K562 (cell line): ENCODE measurements around the gene GXYLT2. TPM values are rescaled to one million over a fixed set of nuclear protein-coding genes. Genes with fewer than 3 reads are reported as not detected.

Experiments used
- BMI1 ChIP-seq: fragments of 150-350 bp; IDR thresholded peaks from 2 replicates; pipeline ENCODE4 v1.6.1; 2014; ENCODE audit warnings: low read length
- GTF2A2 ChIP-seq: IDR thresholded peaks from 2 replicates; pipeline ENCODE4 v1.6.1; 2016; ENCODE audit warnings: mild to moderate bottlenecking, missing genetic modification characterization, missing compliant biosample characterization
- IFI16 ChIP-seq: fragments of 250-450 bp; sonication (Bioruptor Pico); IDR thresholded peaks from 2 replicates; pipeline ENCODE4 v2.1.2; 2022; ENCODE audit warnings: mild to moderate bottlenecking, inconsistent platforms
- IRF2 ChIP-seq: sonication (generic); formaldehyde crosslinking; IDR thresholded peaks from 2 replicates; pipeline ENCODE4 v1.8.1; 2022; ENCODE audit warnings: mild to moderate bottlenecking, missing genetic modification reagents
- JUN ChIP-seq, 2 experiments: sonication (generic) in 1 of 2; formaldehyde crosslinking in 1 of 2; IDR thresholded peaks; 2 replicates each; pipeline versions ENCODE4 v1.6.1 to v1.8.0; 2012 to 2022; ENCODE audit warnings: borderline replicate concordance in 2 of 2, mild to moderate bottlenecking in 2 of 2, improper control_type of control experiment in 1 of 2, low read depth in 1 of 2, low read length in 1 of 2, missing genetic modification reagents in 1 of 2
- MAFK ChIP-seq: IDR thresholded peaks from 2 replicates; pipeline ENCODE4 v1.6.1; 2011; ENCODE audit warnings: low read length, improper control_type of control experiment
- NR2C2 ChIP-seq, 2 experiments: fragments of 200-800 bp in 1 of 2; sonication (Bioruptor generic) in 1 of 2; sonication (generic) in 1 of 2; formaldehyde crosslinking in 1 of 2; IDR thresholded peaks; 2 replicates each; pipeline versions ENCODE4 v1.6.1 to v1.8.0; 2016 to 2022; ENCODE audit warnings: mild to moderate bottlenecking in 1 of 2, missing compliant biosample characterization in 1 of 2, missing genetic modification characterization in 1 of 2, missing genetic modification reagents in 1 of 2
- RBBP5 ChIP-seq: fragments of 200-600 bp; sonication (generic); IDR thresholded peaks from 2 replicates; pipeline ENCODE4 v1.6.1; 2012; ENCODE audit warnings: borderline replicate concordance, mild to moderate bottlenecking, low read length, control low read depth, inconsistent platforms; ENCODE audit not compliant: insufficient read depth, poor library complexity, severe bottlenecking
- SIX5 ChIP-seq, 2 experiments: IDR thresholded peaks; 2 replicates each; pipeline ENCODE4 v1.6.1; 2011; ENCODE audit warnings: low read length in 2 of 2, borderline replicate concordance in 1 of 2, low read depth in 1 of 2, mild to moderate bottlenecking in 1 of 2, moderate library complexity in 1 of 2; ENCODE audit not compliant: insufficient read depth in 1 of 2
- STAT5A ChIP-seq: IDR thresholded peaks from 2 replicates; pipeline ENCODE4 v1.6.1; 2012; ENCODE audit warnings: low read length, inconsistent platforms, borderline replicate concordance
- TSC22D4 ChIP-seq: fragments of 450-650 bp; IDR thresholded peaks from 2 replicates; pipeline ENCODE4 v1.6.1; 2016; ENCODE audit warnings: missing genetic modification characterization, missing biosample characterization, control low read depth
- U2AF2 ChIP-seq: fragments of 200-400 bp; formaldehyde crosslinking; optimal IDR thresholded peaks from 2 replicates; pipeline ENCODE3; 2017; ENCODE audit warnings: low read depth, mild to moderate bottlenecking, low read length
- YBX1 ChIP-seq: fragments of 450-650 bp; IDR thresholded peaks from 2 replicates; pipeline ENCODE4 v1.7.1; 2016; ENCODE audit warnings: mild to moderate bottlenecking
- ZC3H8 ChIP-seq: fragments of 450-650 bp; IDR thresholded peaks from 2 replicates; pipeline ENCODE4 v1.6.1; 2017
- ZKSCAN3 ChIP-seq: fragments of 250-450 bp; sonication (Bioruptor Pico); IDR thresholded peaks from 2 replicates; pipeline ENCODE4 v1.4.0; 2020
- ZNF668 ChIP-seq: fragments of 250-450 bp; sonication (Bioruptor Pico); IDR thresholded peaks from 2 replicates; pipeline ENCODE4 v1.8.0; 2022; ENCODE audit warnings: mild to moderate bottlenecking, inconsistent platforms
- polyA plus RNA-seq, 8 experiments: library from polyadenylated mRNA; depleted of rRNA in 4 of 8; stranded (reverse) in 5 of 8; unstranded in 3 of 8; fragments of >200 nt; fragmentation: Nextera tagmentation in 2 of 8; fragmentation: Illumina TruSeq in 1 of 8; extraction: Ambion mirVana in 2 of 8; extraction: Trizol in 1 of 8; gene quantifications; 2 replicates each; pipeline versions ENCODE4 v1.2.1 to v1.2.3, GENCODE V29; 2011 to 2014; ENCODE audit warnings: inconsistent platforms in 1 of 8, missing spikeins in 1 of 8
- total RNA-seq, 7 experiments: library from RNA; depleted of rRNA in 6 of 7; stranded (reverse); fragments of >200 nt in 6 of 7; fragmentation: Illumina TruSeq in 2 of 7; extraction: Trizol in 2 of 7; gene quantifications; 2 replicates each; pipeline versions ENCODE4 v1.2.1 to v1.2.3, GENCODE V29; 2011 to 2021; ENCODE audit warnings: low replicate concordance in 1 of 7
- TF ChIP-seq, protein P1 (sequence below): fragments of 450-650 bp; IDR thresholded peaks from 2 replicates; pipeline ENCODE4 v1.6.1; 2014; ENCODE audit warnings: low read depth, mild to moderate bottlenecking, moderate library complexity, borderline replicate concordance
- TF ChIP-seq, protein P2 (sequence below): sonication (generic); formaldehyde crosslinking; IDR thresholded peaks from 2 replicates; pipeline ENCODE4 v1.8.1; 2023; ENCODE audit warnings: missing genetic modification reagents, mild to moderate bottlenecking, borderline replicate concordance
- TF ChIP-seq, protein P3 (sequence below): fragments of 250-450 bp; sonication (Bioruptor Pico); IDR thresholded peaks from 2 replicates; pipeline ENCODE4 v1.5.0; 2021

The GXYLT2 gene
- total and polyA plus RNA-seq, 9 of the 15 experiments (the other 6 are each of a cell fraction or from before 2014, with no cell fraction given), result 0.71 to 6.0 (median 3.3) TPM

DNA sequence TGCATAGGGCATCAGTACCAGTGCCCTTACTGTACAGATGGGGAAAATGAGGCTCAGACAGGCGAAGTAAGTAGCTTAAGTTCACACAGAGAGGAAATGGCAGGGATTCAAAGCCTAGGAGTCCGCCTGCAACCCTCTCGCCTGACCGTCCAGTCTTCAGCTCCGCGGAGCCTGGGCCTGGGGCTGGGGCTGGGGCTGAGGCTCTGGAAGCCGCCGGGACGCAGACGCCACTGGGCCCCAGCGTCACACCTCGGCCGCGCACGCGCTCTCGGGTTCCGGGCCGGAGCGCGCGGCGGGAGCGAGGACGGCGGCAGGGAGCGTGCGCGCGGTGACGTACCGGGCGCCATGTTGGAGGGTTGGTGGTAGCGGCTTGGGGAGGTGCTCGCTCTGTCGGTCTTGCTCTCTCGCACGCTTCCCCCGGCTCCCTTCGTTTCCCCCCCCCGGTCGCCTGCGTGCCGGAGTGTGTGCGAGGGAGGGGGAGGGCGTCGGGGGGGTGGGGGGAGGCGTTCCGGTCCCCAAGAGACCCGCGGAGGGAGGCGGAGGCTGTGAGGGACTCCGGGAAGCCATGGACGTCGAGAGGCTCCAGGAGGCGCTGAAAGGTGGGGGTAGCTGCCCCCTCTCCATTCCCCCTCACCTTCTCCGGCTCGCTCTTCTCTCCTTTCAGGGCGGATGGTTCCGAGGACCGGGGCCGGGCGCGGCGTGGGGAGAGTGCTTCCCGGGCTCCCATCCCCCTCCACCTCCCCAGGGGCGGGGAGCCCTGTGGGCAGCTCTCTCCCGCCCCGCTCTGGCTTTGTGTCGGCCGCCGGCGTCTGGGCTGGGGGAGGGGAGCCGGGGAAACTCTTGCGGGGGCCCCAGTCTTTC is 108.9 kb downstream of the GXYLT2 start, which contains the start of gene PPP4R2 (continued):
- TF ChIP-seq NR2C2 (CRISPR knock-in tag; IDR thresholded peaks at IDR 0.05) (no peak), NR2C2 (tag; IDR thresholded peaks at IDR 0.05) (no peak), SIX5 (IDR thresholded peaks at IDR 0.05; ENCODE audit: borderline replicate concordance in 1 of 2, insufficient read depth in 1 of 2, low read depth in 1 of 2, low read length in 2 of 2) (no peak), IRF2 (CRISPR knock-in tag) (no peak), BMI1 (no peak), TSC22D4 (tag) (no peak), YBX1 (no peak), ZNF668 (no peak), JUN (IDR thresholded peaks at IDR 0.05; ENCODE audit: borderline replicate concordance, low read depth, low read length) (no peak), JUN (CRISPR knock-in tag; IDR thresholded peaks at IDR 0.05; ENCODE audit: borderline replicate concordance) (no peak), GTF2A2 (tag) (no peak), MAFK (no peak), RBBP5 (no peak), U2AF2 (no peak), STAT5A (no peak), ZKSCAN3 (CRISPR knock-in tag) (no peak), ZC3H8 (no peak), IFI16 (CRISPR knock-in tag) (no peak)
- TF ChIP-seq, protein P1, sequence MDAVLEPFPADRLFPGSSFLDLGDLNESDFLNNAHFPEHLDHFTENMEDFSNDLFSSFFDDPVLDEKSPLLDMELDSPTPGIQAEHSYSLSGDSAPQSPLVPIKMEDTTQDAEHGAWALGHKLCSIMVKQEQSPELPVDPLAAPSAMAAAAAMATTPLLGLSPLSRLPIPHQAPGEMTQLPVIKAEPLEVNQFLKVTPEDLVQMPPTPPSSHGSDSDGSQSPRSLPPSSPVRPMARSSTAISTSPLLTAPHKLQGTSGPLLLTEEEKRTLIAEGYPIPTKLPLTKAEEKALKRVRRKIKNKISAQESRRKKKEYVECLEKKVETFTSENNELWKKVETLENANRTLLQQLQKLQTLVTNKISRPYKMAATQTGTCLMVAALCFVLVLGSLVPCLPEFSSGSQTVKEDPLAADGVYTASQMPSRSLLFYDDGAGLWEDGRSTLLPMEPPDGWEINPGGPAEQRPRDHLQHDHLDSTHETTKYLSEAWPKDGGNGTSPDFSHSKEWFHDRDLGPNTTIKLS, result no peak
- TF ChIP-seq, protein P2, sequence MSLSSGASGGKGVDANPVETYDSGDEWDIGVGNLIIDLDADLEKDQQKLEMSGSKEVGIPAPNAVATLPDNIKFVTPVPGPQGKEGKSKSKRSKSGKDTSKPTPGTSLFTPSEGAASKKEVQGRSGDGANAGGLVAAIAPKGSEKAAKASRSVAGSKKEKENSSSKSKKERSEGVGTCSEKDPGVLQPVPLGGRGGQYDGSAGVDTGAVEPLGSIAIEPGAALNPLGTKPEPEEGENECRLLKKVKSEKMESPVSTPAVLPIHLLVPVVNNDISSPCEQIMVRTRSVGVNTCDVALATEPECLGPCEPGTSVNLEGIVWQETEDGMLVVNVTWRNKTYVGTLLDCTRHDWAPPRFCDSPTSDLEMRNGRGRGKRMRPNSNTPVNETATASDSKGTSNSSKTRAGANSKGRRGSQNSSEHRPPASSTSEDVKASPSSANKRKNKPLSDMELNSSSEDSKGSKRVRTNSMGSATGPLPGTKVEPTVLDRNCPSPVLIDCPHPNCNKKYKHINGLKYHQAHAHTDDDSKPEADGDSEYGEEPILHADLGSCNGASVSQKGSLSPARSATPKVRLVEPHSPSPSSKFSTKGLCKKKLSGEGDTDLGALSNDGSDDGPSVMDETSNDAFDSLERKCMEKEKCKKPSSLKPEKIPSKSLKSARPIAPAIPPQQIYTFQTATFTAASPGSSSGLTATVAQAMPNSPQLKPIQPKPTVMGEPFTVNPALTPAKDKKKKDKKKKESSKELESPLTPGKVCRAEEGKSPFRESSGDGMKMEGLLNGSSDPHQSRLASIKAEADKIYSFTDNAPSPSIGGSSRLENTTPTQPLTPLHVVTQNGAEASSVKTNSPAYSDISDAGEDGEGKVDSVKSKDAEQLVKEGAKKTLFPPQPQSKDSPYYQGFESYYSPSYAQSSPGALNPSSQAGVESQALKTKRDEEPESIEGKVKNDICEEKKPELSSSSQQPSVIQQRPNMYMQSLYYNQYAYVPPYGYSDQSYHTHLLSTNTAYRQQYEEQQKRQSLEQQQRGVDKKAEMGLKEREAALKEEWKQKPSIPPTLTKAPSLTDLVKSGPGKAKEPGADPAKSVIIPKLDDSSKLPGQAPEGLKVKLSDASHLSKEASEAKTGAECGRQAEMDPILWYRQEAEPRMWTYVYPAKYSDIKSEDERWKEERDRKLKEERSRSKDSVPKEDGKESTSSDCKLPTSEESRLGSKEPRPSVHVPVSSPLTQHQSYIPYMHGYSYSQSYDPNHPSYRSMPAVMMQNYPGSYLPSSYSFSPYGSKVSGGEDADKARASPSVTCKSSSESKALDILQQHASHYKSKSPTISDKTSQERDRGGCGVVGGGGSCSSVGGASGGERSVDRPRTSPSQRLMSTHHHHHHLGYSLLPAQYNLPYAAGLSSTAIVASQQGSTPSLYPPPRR, result no peak
- TF ChIP-seq, protein P3, sequence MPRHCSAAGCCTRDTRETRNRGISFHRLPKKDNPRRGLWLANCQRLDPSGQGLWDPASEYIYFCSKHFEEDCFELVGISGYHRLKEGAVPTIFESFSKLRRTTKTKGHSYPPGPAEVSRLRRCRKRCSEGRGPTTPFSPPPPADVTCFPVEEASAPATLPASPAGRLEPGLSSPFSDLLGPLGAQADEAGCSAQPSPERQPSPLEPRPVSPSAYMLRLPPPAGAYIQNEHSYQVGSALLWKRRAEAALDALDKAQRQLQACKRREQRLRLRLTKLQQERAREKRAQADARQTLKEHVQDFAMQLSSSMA, result no peak
